Suppressor macrophage treated with lipopolysaccharide for 1 hour (primary cell): ENCODE results near the gene ZNF783.
A peak's percentile ranks its signal among the peaks of the same experiment; 100 is the strongest.

Source experiments
- DNase-seq, 3 donors: peaks; one replicate each; pipeline ENCODE4 v3.0.0-alpha.2; 2020 to 2022

ZNF783 gene

DNA sequence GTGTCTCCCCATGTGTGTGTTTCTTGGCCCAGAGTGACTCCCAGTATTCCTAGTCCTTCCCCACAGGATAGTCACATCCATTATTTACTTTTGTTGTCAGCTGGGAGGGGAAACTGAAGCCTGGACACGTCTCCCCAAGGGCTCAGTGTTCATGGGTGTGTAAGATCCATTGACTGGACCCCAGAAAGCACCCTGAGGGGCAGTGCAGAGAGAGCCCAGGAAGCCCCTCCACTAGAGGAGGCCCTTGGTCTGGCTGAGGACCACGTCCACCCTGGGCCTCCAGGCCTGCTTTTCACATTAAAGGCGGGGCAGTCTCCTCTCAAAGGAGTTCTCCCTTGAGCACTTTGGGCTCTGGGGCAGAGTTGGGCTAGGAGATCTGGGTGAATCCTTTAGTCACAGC lies 21.3 kb downstream of the ZNF783 start:
- no peak for DNase-seq

DNA sequence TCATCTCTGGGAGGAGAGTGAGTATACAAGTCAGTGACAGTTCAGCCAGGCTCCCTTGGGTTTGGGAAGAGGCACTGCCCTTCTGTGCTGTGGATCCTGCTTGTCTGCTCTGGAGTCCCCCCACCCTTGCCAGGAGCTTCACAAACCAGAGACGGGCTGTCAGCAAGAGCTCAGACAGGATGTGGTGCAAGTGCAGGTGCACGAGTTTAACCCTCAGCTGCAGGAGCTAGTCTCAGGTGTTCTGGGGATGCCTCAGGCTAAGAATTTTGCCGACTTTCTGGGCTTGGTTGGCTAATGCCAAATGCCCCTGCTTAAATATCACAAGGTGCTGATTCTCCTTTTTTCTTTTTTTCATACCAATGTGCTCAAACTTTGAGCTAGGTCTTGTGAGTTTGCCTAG lies 22.3 kb downstream of the ZNF783 start:
- no peak for DNase-seq

DNA sequence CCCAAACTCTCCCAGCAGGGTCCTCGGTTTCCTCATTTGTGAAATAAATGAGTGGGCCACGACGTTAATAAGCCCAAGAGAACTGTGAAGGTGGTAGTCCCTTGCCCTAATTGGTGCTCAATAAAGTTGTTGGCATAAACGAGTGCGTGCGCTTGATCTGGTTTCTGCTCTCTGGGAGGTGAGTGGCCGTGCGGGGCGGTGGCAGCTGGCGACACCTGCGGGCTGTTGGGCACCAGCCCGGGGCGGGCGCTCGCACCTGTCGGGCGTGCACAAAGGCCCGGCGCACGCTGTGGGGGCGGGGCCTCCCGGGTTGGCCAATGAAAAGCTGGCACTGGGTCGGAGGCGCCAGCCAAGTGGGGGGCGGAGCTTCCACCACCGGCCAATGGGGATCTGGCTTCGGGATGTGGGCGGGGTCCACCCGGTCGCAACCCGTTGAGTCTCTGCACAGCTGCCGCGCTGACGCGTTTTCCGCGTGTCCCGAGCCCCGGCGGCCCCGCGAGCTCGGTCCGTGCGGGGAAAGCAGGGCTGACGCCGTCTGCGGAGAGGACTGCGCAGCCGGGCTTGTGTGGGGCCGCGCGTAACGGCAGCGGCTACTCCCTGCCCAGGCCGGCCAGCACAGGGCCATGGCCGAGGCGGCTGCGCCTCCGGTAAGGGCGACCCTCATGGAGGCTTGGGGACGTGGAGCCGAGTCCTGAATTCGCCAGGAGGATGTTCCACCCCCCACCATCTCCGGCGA lies 23.0 kb downstream of the ZNF783 start:
- DNase-seq: peak; percentile 90 to 95 (median 92)

DNA sequence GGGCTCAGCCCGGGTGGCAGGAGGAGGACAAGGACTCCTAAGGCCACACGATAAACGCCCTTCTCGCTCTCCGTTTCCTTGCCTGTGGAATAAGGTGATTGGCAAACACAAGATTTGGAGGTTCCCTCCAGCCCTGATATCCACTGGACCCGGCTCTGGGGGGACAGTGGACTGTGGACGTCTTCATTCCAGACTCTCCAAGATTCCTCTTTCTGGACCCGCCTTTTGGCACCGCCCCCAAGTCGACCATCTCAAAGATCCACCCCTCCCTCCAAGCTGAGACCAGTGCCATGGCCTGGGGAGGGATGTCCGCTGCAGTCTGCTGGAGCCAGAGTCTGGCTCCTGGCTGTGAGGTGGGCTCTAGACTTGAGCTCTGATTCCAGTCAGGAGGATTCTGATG lies 23.6 kb downstream of the ZNF783 start:
- peak in 2 of 3 donors; percentile 12 to 28 for DNase-seq

DNA sequence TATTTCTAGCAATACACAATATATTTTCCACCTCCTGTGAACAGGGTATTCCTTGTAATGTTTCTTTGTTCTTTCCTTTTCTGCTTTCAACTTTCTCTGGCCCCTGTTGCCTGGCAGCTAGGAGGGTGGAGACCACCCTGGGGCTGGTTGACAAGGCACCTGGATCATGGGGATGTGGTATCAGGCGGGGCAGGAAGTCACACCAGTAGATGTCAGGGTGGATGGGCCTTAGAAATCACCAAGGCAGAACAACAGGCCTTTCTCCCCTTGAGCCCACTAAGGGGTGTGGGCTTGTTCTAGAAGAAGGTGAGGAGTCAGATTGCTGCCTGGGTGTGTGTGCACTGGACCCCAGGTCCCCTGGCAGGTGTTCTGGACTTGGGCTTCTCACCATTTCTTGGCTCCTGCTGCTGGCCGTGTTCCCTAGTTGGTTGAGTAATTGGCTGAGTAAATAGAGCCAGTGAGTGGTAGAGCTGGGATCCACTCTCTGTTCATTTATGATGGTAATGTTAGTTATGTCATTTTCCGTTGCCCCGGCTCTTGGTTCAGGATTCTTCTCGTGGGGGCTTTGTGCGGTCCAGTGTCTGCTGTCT lies 24.9 kb downstream of the ZNF783 start:
- no peak for DNase-seq

DNA sequence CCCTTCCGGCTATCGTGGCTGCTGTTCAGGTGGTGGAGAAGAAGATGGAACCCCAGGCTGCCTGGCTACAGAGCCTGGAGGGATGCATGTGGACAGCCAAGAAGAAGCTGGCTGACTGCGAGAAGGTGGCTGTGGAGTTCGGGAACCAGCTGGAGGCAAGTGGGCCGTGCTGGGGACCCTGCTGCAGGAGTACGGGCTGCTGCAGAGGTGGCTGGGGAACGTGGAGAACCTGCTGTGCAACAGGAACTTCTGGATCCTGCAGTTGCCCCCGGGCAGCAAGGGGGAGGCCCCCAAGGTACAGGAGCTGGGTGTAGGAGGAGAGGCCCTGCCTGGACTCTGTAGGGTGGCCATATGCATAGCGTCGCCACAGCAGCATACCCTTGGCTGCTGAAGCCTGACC lies 25.6 kb downstream of the ZNF783 start:
- no peak for DNase-seq

DNA sequence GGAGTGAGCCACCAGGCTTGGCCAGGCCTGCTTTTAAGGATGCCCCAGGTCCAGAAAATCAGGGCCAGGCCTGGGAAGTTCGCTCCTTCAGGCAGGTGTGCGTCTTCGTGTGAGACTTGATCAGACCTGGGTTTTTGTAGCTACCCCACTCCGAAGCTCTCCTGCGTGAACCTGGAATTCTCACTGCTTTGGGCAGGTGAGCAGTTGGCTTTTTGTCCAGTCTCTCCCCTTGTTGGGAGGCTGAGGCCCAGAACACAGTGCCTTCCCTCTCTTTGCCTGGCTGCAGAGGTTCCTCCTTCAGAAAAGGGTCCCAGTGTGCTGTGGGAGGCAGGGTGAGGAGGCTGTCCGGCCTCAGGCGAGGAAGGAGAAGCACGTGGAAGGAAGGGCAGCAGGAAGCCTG lies 27.3 kb downstream of the ZNF783 start:
- no peak for DNase-seq

DNA sequence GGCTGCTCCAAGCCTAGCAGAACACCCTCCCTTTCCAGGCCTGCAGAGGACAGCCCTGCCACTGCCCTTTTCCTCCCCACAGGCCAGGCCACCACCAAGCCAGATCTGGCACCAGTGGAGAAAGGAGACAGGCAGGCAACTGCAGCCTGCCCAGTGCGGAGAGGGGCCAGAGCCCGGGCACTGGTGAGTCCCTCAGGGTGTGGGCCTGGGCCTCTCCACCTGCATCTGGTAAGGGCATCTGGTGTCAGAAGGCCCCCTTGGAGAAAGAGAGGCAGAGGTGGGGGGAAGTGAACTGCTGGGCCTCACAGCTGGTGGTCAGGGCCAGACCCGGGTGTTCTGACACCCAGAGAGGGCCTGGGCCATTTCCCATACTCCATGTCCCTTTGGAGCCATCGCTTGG lies 27.9 kb downstream of the ZNF783 start:
- DNase-seq: no peak

DNA sequence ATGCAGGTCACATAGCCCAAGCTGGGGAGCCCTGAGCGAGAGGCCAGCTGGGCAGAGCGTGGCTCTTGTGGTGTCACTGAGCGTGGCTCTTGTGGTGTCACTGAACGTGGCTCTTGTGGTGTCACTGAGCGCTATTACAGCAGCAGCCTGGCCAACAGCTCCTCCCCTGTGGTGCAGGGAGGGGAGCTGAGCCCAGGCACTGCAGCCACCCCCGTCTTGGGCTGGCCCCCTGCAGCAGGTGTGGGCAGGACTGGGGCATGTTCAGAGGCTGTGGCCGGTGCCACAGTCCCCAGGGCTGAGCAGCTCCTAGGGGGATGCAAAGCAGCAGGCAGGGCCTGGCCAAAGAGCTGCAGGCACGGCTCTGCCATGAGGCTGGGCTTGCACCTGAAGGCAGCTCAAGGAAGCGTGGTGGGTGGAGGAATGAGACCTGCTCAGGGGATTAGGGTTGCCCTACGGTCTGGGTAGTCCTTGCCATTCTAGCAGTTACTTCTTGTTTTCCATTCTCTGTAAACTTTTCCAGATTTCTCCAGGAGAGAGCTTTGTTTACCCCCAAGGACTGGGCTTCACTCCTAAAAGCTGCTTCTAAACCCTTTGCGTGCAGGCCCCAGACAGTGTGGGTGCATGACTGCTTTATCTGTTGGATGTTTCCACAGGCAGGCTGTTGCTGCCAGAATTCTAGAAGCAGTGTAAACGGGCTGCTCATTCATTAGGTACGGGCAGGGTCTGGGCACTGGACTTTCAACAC lies 29.2 kb downstream of the ZNF783 start:
- no peak for DNase-seq

DNA sequence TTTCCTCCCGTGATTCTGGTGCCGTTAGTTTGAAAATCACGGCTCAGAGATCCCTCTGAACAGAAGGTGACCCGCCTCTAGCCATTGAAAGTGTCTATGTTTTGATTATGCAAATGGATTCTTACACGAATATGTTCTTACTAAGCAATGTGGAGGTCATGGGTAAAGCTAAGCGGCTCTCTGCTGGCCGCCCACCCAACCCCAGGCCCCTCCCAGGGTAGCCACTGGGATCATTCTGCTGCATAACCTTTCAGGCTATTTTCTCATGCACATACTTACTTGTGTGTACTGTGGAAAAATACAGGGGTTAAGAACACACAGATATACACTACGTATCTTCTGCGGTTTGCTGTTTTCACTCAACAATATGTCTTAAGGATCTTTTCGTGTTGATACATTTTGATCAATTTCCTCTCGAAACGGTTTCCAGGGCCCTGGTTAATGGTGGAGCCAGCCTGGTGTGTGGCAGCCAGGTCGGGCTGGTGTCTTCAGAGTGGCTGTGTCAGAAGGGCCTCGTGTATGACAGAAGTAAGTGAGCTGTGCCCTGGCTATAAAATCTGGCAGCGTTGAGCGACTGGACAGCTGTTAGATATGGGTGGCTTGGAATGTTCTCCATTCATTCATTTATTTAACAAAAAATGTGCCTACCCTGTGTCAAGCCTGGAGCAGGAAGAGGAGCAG lies 29.9 kb downstream of the ZNF783 start:
- DNase-seq: no peak

DNA sequence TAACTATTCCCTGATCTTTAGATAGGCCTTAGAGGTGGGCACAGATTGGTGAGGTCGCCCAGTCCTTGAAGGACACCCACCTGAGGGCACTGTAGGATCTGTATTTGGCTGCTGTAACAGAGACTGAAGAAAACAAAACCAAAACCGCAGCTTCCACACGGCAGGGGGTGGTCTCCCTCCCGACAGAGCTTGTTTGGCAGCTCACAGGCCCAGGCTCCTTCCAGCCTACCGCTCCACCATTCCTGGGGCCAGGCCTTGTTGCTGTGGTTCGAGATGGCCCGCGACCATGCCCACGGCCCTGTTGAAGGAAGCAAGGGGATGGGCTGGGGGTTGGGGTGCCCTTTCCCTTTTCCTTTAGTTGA lies 30.4 kb downstream of the ZNF783 start:
- no peak for DNase-seq

DNA sequence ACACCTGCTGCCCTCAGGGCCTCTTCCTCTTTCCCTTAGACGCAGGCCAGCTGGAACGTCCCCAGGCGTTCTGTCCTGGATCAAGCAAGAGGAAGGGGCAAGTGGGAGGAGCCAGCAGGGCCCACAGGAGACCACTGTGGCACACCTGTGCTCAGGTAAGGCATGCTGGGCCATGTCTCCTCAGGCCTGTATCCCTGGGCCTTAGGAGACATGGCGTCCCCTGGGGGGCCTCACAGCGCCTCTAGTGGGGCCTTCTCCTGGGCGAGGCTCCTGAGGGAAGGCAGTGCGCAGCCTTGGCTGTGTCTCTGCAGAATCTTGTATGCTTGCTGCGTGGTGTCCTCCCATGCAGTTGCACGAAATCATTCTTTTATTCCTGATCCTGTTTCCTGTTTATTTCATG lies 31.3 kb downstream of the ZNF783 start:
- DNase-seq: no peak

DNA sequence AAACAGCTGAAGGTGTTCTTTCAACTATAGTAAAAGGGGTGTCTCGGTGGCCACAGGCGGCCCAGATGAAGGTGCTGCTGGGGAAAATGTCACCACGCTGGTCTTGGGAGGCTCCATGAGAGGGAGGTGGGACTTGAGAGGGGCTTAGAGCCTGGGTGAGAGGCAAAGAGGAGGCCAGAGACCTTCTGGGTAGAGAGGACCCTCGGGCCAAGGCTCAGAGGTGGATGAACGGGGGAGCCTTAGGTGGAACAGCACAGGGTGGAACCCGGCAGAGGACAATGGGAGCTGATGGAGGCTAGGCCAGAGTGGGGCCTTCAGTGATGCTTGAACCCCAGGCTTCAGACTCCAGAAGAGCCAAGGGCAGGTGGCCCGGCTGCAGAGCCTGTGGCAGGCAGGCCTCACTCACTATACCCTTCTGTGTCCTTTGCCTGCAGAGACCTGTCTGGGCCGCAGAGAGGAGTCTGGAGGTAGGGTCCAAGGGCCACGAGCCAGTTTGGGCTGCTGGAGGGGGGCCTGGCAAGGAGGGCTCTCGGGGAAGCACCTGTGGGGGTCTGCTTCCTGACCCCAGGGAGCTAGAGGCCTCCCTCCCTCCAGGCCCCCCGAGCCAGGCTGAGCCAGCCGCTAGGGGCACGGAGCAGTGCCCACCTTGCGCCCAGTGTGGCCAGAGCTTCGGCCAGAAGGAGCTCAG lies 32.1 kb downstream of the ZNF783 start:
- no peak for DNase-seq

DNA sequence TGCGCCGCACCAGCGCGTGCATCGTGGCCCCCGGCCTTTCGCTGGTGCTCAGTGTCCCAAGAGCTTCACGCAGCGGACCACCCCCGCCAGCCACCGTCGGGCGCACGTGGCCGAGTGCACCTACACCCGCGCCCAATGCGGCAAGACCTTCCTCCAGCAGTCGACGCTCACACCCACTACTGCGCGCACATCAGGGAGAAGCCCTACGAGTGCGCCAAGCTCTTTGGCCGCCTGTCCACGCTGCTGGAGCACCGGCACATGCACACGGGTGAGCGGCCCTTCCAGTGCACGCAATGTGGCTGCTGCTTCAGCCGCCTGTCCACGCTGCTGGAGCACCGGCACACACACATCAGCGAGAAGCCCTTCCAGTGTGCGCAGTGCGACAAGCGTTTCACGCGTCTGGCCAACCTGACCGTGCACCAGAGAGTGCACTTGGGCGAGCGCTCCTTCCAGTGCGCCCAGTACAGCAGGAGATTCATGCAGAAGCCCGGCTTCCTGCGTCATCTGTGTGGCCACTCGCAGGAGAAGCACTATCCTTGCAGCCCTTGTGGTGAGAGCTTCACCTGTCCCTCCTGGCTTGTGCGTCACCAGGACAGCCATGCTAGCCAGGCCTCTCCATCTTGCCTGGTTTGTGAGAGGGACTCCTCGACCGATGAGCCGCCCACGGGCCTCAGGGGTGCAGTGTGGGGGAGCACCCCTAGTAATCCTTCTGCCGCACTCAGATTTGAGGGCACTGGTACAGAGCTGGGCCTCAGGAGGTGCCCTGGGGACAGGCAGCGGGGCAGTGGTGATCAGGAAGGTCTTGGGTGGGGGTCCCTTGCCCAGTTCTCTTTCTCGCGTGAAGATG lies 32.9 kb downstream of the ZNF783 start:
- DNase-seq: no peak

DNA sequence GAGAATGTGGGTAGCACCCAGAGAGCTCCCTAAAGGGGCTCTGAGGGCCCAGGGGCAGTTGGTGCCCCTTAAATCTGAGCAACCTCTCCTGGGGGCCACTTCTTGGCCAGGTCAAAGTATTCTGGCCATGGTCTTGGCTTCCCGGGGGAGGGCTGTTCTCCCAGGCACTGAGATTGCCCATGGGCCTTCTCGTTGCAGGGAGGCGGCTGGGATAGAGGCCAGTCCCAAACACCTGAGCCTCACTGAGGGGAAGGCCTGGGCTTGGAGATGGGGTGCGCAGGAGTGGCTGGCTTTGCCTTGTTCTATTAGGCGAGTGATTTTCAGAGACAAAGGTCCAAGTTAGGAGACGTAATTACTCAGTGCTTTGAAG lies 33.5 kb downstream of the ZNF783 start:
- no peak for DNase-seq

DNA sequence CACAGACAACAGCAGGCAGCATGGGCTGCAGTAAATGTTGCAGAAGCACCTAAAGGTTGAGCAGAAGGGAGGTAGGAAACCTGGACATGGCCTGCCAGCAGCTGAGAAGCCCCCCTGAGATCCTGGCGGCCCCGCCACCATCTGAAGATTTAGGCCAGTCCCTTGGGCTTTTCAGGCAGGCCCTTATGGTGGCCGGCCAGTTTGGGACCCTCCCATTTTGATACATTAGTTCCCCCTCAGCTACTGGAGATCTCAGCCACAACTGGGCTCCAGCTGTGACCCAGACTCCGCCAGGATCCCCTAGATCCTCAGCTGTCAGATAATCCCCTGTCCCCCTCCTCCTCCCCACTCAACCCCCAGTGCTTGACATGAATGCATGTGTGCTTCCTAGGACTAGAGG lies 34.4 kb downstream of the ZNF783 start:
- DNase-seq: no peak

DNA sequence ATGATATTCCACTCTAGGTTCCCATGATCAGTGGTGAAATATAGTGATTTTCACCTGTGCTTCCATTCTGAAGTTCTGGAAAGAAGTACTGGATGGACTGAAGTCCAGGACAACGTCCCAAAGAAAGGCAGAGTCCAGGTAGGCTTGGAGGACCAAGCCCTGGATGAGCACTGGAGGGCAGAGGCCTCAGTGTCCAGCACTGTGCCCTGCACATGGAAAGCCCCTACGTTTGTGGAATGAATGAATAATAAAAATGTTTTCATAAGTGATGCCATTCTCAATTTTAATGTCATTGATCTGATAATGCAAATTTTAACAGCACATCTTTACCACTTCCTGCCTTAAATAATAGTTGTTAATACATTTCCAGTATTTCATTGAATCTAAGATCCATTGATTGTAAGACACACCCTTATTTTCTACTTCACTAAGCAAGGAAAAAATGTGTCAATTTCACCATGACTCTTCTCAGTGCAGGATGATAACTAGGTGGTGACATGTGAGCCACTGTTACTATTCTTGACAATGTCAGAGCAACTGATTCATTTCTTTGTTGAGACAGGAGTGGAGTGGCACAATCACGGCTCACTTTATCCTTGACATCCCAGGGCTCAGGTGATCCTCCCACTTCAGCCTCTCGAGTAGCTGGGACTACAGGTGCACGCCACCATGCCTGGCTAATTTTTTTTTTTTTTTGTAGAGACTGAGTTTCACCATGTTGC lies 35.2 kb downstream of the ZNF783 start:
- no peak for DNase-seq

DNA sequence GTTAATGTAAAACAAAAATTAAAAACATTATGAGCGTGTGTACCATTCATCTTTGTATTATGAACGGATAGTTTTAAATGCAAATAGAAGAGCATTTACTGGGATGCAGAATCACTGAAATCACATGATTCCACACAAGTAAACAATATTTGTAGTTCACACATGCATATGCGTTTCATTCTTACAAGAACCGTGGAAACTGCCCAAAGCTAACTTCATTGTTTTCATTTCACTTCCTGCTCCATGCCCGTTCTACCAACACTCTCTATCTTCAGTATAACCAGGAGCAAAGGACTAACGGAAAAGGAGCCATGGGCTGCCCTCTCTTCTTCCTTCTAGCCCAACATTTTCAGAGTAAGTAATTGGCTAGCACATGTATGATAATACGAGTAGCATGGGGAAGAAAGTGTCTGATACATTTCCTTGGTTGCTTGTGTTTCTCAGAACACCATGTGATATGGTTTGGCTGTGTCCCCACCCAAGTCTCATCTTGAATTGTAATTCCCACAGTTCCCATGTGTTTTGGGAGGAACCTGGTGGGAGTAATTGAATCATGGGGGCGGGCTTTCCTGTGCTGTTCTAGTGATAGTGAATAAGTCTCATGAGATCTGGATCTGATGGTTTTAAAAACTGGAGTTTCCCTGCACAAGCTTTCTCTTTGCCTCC lies 38.8 kb downstream of the ZNF783 start:
- DNase-seq: peak in 2 of 3 donors; percentile 3 to 28

DNA sequence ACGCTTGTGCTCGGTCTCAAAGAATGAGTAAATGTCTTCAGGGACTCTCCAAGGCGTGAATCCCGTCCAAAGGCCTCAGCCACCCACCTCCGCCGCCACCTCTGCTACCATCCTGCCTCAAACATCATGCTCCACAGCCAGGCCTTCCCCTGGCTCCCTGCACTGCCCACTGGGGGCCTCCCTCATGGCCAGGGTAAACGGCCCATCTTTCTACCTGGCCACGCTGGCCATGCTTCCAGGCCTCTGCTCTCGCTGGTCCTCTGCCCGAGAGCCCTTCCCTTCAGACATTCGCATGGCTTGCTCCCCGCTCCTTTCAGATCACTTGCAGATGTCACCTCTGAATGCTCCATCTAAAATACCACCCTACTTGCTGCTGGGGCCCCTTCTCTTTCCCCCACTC lies 40.2 kb downstream of the ZNF783 start:
- no peak for DNase-seq

DNA sequence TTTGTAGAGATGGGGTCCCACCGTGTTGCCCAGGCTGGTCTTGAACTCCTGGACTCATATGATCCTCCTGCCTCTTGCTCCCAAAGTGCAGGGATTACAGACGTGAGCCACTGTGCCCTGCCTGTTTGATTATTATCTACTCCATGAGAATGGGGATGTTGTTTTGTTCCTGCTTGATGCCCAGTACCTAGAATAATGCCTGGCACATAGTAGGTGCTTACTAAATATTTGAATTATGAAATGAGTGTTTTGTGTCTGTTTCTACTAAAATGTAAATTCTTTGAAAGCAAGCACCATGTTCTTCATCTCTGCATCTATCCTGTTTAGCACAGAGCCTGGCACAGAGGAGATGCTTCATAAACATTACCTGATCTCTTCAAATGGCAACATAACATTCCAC lies 40.9 kb downstream of the ZNF783 start:
- no peak for DNase-seq

DNA sequence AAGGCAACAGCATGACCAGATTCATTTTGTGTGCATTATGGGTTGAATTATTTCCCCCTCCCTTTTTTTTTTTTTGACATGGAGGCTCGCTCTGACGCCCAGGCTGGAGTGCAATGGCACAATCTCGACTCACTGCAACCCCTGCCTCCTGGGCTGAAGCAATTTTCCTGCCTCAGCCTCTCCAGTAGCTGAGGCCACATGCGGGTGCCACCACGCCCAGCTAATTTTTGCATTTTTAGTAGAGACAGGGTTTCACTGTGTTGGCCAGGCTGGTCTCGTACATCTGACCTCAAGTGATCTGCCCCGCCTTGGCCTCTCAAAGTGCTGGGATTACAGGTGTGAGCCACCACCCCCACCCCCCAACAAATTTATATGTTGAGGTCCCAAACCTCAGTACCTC lies 42.0 kb downstream of the ZNF783 start:
- no peak for DNase-seq
